Natural killer cell (primary cell): ENCODE data around the gene PARD3B. TPM values are rescaled to one million over a fixed set of nuclear protein-coding genes. Genes with fewer than 3 reads are reported as not detected.

Experiments used
- ATAC-seq, 3 donors: fragments of 150-1000 bp in 2 of 3; fragments of 200-7000 bp in 1 of 3; cut with Tn5 transposase; 1 replicate in 1 of 3; 2 replicates in 2 of 3; pipeline ENCODE4 v1.10.0; 2021; ENCODE audit warnings: mild to moderate bottlenecking in 2 of 3, moderate library complexity in 2 of 3
- DNase-seq, 2 donors: peaks; one replicate each; pipeline versions ENCODE4 v3.0.0 to v3.0.0-alpha.2; 2013 to 2021; ENCODE audit warnings: mixed read lengths in 1 of 2
- H3K27ac ChIP-seq: one replicate; pipeline ENCODE4 v1.5.1; 2013; ENCODE audit warnings: mild to moderate bottlenecking, low read length
- H3K27me3 ChIP-seq: one replicate; pipeline ENCODE4 v1.6.1; 2013; ENCODE audit warnings: low read length; ENCODE audit not compliant: control insufficient read depth, insufficient read depth
- H3K36me3 ChIP-seq: one replicate; pipeline ENCODE4 v1.6.1; 2013; ENCODE audit warnings: low read length; ENCODE audit not compliant: control insufficient read depth, insufficient read depth
- H3K4me1 ChIP-seq: one replicate; pipeline ENCODE4 v1.6.1; 2013; ENCODE audit warnings: low read length; ENCODE audit not compliant: control insufficient read depth, insufficient read depth
- H3K4me3 ChIP-seq: one replicate; pipeline ENCODE4 v1.5.1; 2013; ENCODE audit warnings: low read length
- H3K9me3 ChIP-seq: one replicate; pipeline ENCODE4 v1.6.1; 2013; ENCODE audit warnings: low read length; ENCODE audit not compliant: control insufficient read depth, insufficient read depth
- H3K27ac Mint-ChIP-seq, 2 donors: one replicate each; pipeline ENCODE4 v1.8.0; 2022; ENCODE audit warnings: mild to moderate bottlenecking in 2 of 2, mixed read lengths in 2 of 2, moderate library complexity in 1 of 2
- H3K27me3 Mint-ChIP-seq, 2 donors: one replicate each; pipeline ENCODE4 v1.8.0; 2022; ENCODE audit warnings: low read depth in 2 of 2, mixed read lengths in 2 of 2
- H3K36me3 Mint-ChIP-seq: one replicate; pipeline ENCODE4 v1.8.0; 2022; ENCODE audit warnings: mixed read lengths
- H3K4me1 Mint-ChIP-seq, 2 donors: one replicate each; pipeline ENCODE4 v1.8.0; 2022; ENCODE audit warnings: mixed read lengths in 2 of 2
- H3K4me3 Mint-ChIP-seq: one replicate; pipeline ENCODE4 v1.8.0; 2022; ENCODE audit warnings: mild to moderate bottlenecking, moderate library complexity, mixed read lengths
- H3K9me3 Mint-ChIP-seq, 2 donors: one replicate each; pipeline ENCODE4 v1.8.0; 2022; ENCODE audit warnings: mixed read lengths in 2 of 2
- CTCF ChIP-seq: fragments of 200-600 bp; IDR thresholded peaks from one replicate; pipeline ENCODE4 v1.8.0; 2022; ENCODE audit warnings: antibody characterized with exemption
- WGBS: methylation state at CpG from one replicate; pipeline ENCODE4 v1.1.7; 2013; ENCODE audit warnings: missing lambda C conversion rate; ENCODE audit not compliant: insufficient coverage; 5-methylcytosine and 5-hydroxymethylcytosine counted together
- intact Hi-C: fragments of 100-400 bp; cut with micrococcal nuclease; formaldehyde crosslinking; loops from one replicate; pipeline ENCODE4 v1.14.2; 2022
- total RNA-seq, 4 donors: library from RNA; stranded (reverse); fragments of 120-200 nt in 1 of 4; gene quantifications; one replicate each; pipeline versions ENCODE4 v1.2.3 to v1.2.4, GENCODE V29; 2013 to 2022

PARD3B gene
- total RNA-seq, 3 donors from 2014 or later (not counting 1 experiment from before 2014, with no cell fraction given), result 0.13 to 0.45 TPM; not detected in 1

GRCh38 chr2:205220559-205220958 lies 675.3 kb downstream of the PARD3B start:
- H3K4me3 Mint-ChIP-seq, result no peak overlapping the region
- H3K9me3 Mint-ChIP-seq, result peaks cover 2 to 6% of the 10 kb centered on the region in 2 donors
- Histone ChIP-seq H3K36me3 (no peaks in the 10 kb centered on the region), H3K27ac (no peak overlapping the region), H3K27me3 (no peaks in the 10 kb centered on the region), H3K9me3 (no peaks in the 10 kb centered on the region), H3K4me1 (no peaks in the 10 kb centered on the region), H3K4me3 (no peak overlapping the region)
- H3K36me3 Mint-ChIP-seq, result no peaks in the 10 kb centered on the region
- DNase-seq, result no peak
- WGBS, result 53% methylated on average over 3 of the region's 3 CpGs
- no peaks in the 10 kb centered on the region for H3K27me3 Mint-ChIP-seq
- ATAC-seq, result no peak
- H3K4me1 Mint-ChIP-seq, result no peaks in the 10 kb centered on the region
- intact Hi-C loops, result no loop called here
- no peak overlapping the region for H3K27ac Mint-ChIP-seq
- no peak for TF ChIP-seq CTCF

GRCh38 chr2:205232086-205232485 lies 686.8 kb downstream of the PARD3B start:
- no peaks in the 10 kb centered on the region for H3K36me3 Mint-ChIP-seq
- no peaks in the 10 kb centered on the region for H3K27me3 Mint-ChIP-seq
- TF ChIP-seq CTCF, result no peak
- Histone ChIP-seq H3K36me3 (no peaks in the 10 kb centered on the region), H3K4me3 (no peak overlapping the region), H3K27me3 (no peaks in the 10 kb centered on the region), H3K4me1 (no peaks in the 10 kb centered on the region), H3K9me3 (no peaks in the 10 kb centered on the region), H3K27ac (no peak overlapping the region)
- DNase-seq (no peak), ATAC-seq (no peak)
- no peaks in the 10 kb centered on the region for H3K4me1 Mint-ChIP-seq
- H3K27ac Mint-ChIP-seq, result no peak overlapping the region
- 89% methylated on average over 3 of the region's 3 CpGs for WGBS
- H3K9me3 Mint-ChIP-seq, result peaks cover 2% of the 10 kb centered on the region in 2 donors
- intact Hi-C loops, result no loop called here
- H3K4me3 Mint-ChIP-seq, result no peak overlapping the region

GRCh38 chr2:205235434-205235833 lies 690.2 kb downstream of the PARD3B start:
- Histone ChIP-seq H3K9me3 (no peaks in the 10 kb centered on the region), H3K36me3 (no peaks in the 10 kb centered on the region), H3K27ac (no peak overlapping the region), H3K4me3 (no peak overlapping the region), H3K4me1 (no peaks in the 10 kb centered on the region), H3K27me3 (no peaks in the 10 kb centered on the region)
- peak in 1 of 3 donors; percentile 32 for ATAC-seq
- no peak for TF ChIP-seq CTCF
- Mint-ChIP-seq H3K9me3 (peaks cover 0 to 2% of the 10 kb centered on the region in 2 donors), H3K4me3 (no peak overlapping the region), H3K27ac (no peak overlapping the region), H3K4me1 (no peaks in the 10 kb centered on the region), H3K27me3 (no peaks in the 10 kb centered on the region), H3K36me3 (no peaks in the 10 kb centered on the region)
- no peak for DNase-seq
- intact Hi-C loops, result no loop called here
- WGBS, result no CpG with 5 or more reads among the region's 1 CpG

GRCh38 chr2:205237524-205237923 lies 692.2 kb downstream of the PARD3B start:
- Mint-ChIP-seq H3K27me3 (no peaks in the 10 kb centered on the region), H3K27ac (no peak overlapping the region), H3K9me3 (no peaks in the 10 kb centered on the region), H3K4me3 (no peak overlapping the region), H3K4me1 (no peaks in the 10 kb centered on the region), H3K36me3 (no peaks in the 10 kb centered on the region)
- no peak for ATAC-seq
- 78% methylated on average over 3 of the region's 3 CpGs for WGBS
- TF ChIP-seq CTCF, result no peak
- no peaks in the 10 kb centered on the region for H3K36me3 ChIP-seq
- no peaks in the 10 kb centered on the region for H3K4me1 ChIP-seq
- H3K4me3 ChIP-seq, result no peak overlapping the region
- no peak for DNase-seq
- H3K27ac ChIP-seq, result no peak overlapping the region
- H3K27me3 ChIP-seq, result no peaks in the 10 kb centered on the region
- H3K9me3 ChIP-seq, result no peaks in the 10 kb centered on the region
- intact Hi-C loops, result no loop called here
